Measurements from ENCODE around the gene AK9. TPM values are rescaled to one million over a fixed set of nuclear protein-coding genes. Genes with fewer than 3 reads are reported as not detected.

AK9 gene
- total RNA-seq, 1 donor from 2014 or later, result 5.4 TPM

DNA sequence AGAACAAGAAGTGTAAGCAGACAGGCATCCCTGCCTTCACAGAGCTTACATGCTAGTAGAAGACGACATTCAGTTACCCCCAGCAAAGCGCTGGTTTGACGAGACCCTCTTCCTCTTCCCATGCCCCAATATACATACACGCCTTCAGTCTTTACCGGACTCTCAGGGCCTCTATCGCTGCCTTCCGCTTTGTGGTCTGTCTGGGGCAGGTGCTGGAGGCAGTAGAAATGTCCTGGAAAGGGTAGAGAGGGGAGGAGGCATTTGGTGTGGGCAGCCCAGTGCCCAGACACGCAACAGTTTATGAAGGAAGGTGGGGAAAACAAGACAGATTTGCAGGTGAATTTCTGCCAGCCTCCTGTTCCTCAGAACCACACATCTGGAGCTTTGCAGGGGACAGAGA is 244.5 kb downstream of the AK9 start:
- no peak for DNase-seq (ENCODE audit: low read depth)
- H3K36me3 ChIP-seq (ENCODE audit: control insufficient read depth, insufficient read depth, low read length), result peaks cover 2% of the 10 kb centered on the region

DNA sequence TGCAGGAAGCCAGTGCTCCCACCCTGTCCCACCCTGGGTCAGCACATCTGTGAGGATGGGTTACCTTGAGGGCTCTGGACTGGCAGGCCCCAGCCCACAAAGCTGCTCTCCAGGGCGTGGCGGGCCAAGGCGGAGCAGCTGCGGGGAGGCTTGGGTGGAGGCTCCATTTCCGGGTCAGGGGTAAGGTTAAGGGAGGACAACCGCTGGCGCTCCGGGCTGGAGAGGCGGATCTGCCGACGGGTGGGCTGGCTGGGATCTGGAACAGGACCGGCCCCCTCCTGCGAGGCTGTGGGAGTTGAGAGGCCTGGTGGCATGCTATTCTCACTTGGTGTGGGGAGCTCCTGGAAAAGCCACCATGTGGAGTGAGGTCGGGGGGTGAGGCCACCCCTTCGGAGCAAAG is 244.9 kb downstream of the AK9 start:
- H3K27me3 ChIP-seq (ENCODE audit: control insufficient read depth, insufficient read depth, low read length), result no peaks in the 10 kb centered on the region
- DNase-seq (ENCODE audit: low read depth), result no peak
- peaks cover 2% of the 10 kb centered on the region for H3K36me3 ChIP-seq (ENCODE audit: control insufficient read depth, insufficient read depth, low read length)
- no peak for TF ChIP-seq CTCF (IDR thresholded peaks at IDR 0.05; ENCODE audit: insufficient read depth, low read length, poor library complexity, severe bottlenecking)
- no peak overlapping the region for H3K4me3 ChIP-seq (ENCODE audit: low read depth, low read length)

More for the DNA sequence above, 244.5 kb downstream of the AK9 start:
- TF ChIP-seq CTCF (IDR thresholded peaks at IDR 0.05; ENCODE audit: insufficient read depth, low read length, poor library complexity, severe bottlenecking), result no peak
- Histone ChIP-seq H3K27me3 (ENCODE audit: control insufficient read depth, insufficient read depth, low read length) (no peaks in the 10 kb centered on the region), H3K4me3 (ENCODE audit: low read depth, low read length) (no peak overlapping the region)

- no peak for DNase-seq (ENCODE audit: low read depth)
- H3K4me3 ChIP-seq (ENCODE audit: low read depth, low read length), result no peak overlapping the region
- TF ChIP-seq CTCF (IDR thresholded peaks at IDR 0.05; ENCODE audit: insufficient read depth, low read length, poor library complexity, severe bottlenecking), result peak; percentile 14
- H3K36me3 ChIP-seq (ENCODE audit: control insufficient read depth, insufficient read depth, low read length), result peaks cover 2% of the 10 kb centered on the region
- no peaks in the 10 kb centered on the region for H3K27me3 ChIP-seq (ENCODE audit: control insufficient read depth, insufficient read depth, low read length)
Measured at GRCh38 chr6:109445382-109445781, 245.6 kb downstream of the AK9 start.

GRCh38 chr6:109443425-109443950 is 247.5 kb downstream of the AK9 start:
- H3K27me3 ChIP-seq (ENCODE audit: control insufficient read depth, insufficient read depth, low read length), result no peaks in the 10 kb centered on the region
- no peak for TF ChIP-seq CTCF (IDR thresholded peaks at IDR 0.05; ENCODE audit: insufficient read depth, low read length, poor library complexity, severe bottlenecking)
- peaks cover 2% of the 10 kb centered on the region for H3K36me3 ChIP-seq (ENCODE audit: control insufficient read depth, insufficient read depth, low read length)
- no peak for DNase-seq (ENCODE audit: low read depth)
- no peak overlapping the region for H3K4me3 ChIP-seq (ENCODE audit: low read depth, low read length)

Other genes starting within 250 kb of the AK9 start
- 52.3 and 53.6 TPM in 2 replicates for gene MICAL1, start 235.4 kb downstream of the AK9 start, total RNA-seq
- 7.7 and 10.9 TPM in 2 replicates for gene ZBTB24, start 208.0 kb downstream of the AK9 start, total RNA-seq
- gene FIG4, start 94 bp upstream of the AK9 start, total RNA-seq, result 15.6 and 16.2 TPM in 2 replicates